Measurements from ENCODE around the gene SOX5.

DNA sequence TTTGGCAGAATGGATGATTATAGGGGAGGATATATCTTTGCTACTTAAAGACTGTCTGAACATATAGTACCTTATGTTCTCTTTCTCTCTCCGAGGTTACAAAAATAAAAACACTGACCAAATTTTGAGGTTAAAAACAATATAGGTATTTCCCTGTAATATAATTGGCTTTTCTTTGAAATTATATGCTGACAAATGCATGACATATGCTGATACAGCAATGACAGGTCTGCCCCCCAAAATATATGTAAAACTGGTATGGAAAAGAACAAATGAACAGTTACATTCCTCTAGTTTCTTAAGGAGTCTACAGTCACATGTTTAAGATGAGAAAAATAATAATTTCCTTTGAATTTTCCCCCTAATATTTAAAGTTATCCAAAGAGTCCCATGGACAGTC lies 405.7 kb downstream of the SOX5 start:
- TF ChIP-seq EZH2 (IDR thresholded peaks at IDR 0.05; ENCODE audit: borderline replicate concordance, low read depth, low read length): no peak
- TF ChIP-seq RAD21 (CRISPR knock-in tag; conservative IDR thresholded peaks at IDR 0.05 in 1 of 2, IDR thresholded peaks at IDR 0.05 in 1 of 2): no peak
